ENCODE results near the gene LRRC1.
"Not testable (repeated sequence)": the region's sequence is repeated elsewhere in the genome, so short reads cannot be mapped to it uniquely, and the experiment has no call there.

GRCh38 chr6:53784991-53785390 is 9.8 kb upstream of the LRRC1 start:
- not testable (repeated sequence) for TF ChIP-seq PATZ1 (CRISPR knock-in tag; IDR thresholded peaks at IDR 0.05; ENCODE audit: borderline replicate concordance); PPARA (CRISPR knock-in tag; IDR thresholded peaks at IDR 0.05; ENCODE audit: borderline replicate concordance); CREB5 (CRISPR knock-in tag; IDR thresholded peaks at IDR 0.05; ENCODE audit: low read depth); ZNF8 (CRISPR knock-in tag; IDR thresholded peaks at IDR 0.05)
- TF ChIP-seq, protein P1, sequence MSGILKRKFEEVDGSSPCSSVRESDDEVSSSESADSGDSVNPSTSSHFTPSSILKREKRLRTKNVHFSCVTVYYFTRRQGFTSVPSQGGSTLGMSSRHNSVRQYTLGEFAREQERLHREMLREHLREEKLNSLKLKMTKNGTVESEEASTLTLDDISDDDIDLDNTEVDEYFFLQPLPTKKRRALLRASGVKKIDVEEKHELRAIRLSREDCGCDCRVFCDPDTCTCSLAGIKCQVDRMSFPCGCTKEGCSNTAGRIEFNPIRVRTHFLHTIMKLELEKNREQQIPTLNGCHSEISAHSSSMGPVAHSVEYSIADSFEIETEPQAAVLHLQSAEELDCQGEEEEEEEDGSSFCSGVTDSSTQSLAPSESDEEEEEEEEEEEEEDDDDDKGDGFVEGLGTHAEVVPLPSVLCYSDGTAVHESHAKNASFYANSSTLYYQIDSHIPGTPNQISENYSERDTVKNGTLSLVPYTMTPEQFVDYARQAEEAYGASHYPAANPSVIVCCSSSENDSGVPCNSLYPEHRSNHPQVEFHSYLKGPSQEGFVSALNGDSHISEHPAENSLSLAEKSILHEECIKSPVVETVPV (CRISPR knock-in tag; IDR thresholded peaks at IDR 0.05) = not testable (repeated sequence)
